GM18909 (cell line): ENCODE results near the gene NUDT21.
"Not testable (repeated sequence)": the region's sequence is repeated elsewhere in the genome, so short reads cannot be mapped to it uniquely, and the experiment has no call there.

Experiments
- ATAC-seq: cut with Tn5 transposase; IDR thresholded peaks from one replicate; pipeline ENCODE4 v1.9.1; 2021; ENCODE audit warnings: mild to moderate bottlenecking; ENCODE audit not compliant: unreplicated experiment, poor library complexity

The NUDT21 gene

GRCh38 chr16:56450986-56451752 lies at the start of gene NUDT21, which contains the start of gene OGFOD1:
Gene NUDT21 (minus strand): TSS chr16:56451332. CDS start chr16:56451202, 130 bp downstream.
Gene OGFOD1 (plus strand): TSS chr16:56451554. CDS start chr16:56451613, 59 bp downstream.
- ATAC-seq, result peak; percentile 98

- no peak for ATAC-seq
These were observed 42.7 kb upstream of the NUDT21 start for GRCh38 chr16:56493815-56494214.

- no peak for ATAC-seq
These were observed 42.0 kb upstream of the NUDT21 start for GRCh38 chr16:56493126-56493525.

GRCh38 chr16:56491657-56492261 lies 40.6 kb upstream of the NUDT21 start:
- ATAC-seq, result no peak

DNA sequence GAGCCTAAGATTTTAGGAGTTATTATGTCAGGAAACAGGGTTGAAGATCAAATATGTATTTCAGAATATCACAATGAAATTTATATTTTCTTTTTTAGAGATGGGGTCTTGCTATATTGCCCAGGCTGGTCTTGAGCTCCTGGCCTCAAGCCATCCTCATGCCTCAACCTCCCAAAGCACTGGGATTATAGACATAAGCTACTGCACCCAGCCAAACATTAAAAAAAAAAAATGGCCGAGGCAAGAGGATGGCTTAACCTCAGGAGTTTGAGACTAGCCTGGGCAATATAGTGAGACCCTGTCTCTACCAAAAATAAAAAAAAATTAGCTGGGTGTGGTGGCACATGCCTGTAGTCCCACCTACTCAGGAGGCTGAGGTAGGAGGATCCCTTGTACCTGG lies 37.7 kb upstream of the NUDT21 start:
- ATAC-seq, result not testable (repeated sequence)

GRCh38 chr16:56488035-56488434 lies 36.9 kb upstream of the NUDT21 start:
- ATAC-seq, result no peak

DNA sequence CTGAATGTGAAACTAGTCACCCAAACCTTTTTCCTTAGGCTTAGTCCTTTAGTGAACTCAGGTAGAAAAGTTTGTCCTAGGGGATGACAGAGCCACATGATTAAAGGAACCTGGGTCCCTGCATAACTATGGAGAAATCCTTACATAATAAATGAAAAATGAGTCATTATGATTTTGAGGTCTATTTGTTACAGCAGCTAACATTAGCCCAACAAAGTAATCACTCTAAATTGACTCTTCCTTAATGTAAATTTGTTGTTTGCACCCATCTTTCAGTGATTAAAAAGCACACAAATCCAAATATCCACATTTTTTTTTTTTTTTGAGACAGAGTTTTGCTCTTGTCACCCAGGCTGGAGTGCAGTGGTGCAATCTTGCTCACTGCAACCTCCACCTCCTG lies 32.3 kb upstream of the NUDT21 start:
- ATAC-seq, result no peak

DNA sequence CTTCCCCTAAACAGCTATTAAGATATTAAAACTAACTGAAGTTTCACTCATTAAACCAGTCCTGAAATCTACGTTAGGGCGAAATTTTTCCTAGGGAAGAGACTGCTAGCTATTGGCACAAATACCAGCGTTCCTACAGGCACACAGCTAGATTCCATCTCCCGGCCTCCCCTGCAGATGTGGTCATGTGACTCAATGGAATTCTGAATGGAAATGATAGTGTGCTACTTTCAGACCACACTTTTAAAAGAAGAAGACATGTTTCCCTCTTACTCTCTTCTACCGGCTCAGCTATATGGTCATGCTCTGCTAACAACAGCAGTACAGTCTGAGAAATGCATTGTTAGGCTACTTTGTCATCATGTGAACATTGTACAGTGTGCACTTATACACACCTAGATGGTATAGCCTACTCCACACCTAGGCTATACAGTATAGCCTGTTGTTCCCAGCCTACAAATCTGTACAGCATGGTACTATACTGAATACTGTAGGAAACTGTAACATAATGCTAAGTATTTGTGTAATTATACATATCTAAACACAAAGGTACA lies 31.6 kb upstream of the NUDT21 start:
- no peak for ATAC-seq

DNA sequence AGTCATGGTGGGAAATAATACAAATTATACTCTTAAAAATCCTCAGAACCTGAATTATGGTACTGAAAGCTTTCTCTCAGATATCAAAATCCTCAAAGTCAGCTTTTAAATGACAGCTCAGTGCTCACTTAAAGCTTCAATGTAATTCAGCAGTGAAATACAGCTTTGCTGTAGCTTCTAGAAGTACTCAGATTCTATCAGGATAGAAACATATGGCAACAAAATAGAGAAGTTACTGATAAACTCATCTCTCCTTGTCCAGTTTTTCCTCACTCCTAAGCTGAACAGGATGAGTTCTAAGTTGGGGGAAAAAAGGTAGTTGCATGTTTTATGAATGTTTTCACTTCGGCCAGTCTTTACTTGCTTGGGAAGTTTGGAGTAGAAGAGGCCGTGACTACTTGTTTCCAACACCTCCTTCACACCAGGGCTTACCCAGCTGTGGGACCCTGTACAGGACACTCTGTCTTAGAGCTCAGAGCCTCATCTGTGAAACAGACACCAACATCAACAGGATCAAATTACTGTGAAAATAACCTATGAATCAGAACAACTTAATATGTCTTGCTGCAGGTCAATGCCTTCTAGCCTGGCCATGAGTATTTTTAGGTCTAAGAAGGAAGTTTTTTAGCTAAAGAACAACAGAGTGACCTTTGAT lies 30.5 kb upstream of the NUDT21 start:
- no peak for ATAC-seq

DNA sequence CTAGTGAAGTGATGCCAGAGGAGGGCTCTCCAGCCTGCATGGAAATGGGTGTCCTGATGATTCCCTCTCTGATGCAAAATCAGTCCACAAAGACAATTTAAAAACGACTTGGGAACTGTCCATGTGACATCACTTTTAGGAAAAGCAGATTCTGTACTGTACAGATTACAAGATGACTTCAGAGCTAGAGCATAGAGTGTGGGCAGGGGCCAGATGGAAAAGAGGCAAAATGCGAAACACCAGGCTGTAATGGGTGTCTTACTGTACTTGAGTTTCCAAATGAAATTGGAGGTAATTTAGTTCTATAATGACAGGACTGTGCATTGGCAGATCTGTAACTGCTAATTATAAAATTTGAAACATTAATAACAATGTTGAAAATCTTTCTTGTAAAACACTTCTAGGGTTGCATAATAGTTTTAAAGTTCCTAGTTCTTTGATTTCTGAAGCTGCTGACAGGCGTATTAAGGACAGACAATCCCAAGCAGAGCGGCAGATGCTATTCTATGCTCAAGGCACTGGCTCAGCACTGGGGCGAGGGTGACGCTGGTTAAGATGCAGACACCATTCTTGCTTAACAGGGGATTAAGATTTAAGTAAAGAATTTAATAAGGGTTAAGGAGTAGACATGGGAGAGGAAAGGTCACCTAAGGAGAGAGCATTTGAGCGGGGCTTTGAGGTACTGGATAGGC lies 29.8 kb upstream of the NUDT21 start:
- ATAC-seq, result no peak

- ATAC-seq, result no peak
These were observed 28.3 kb upstream of the NUDT21 start for GRCh38 chr16:56479469-56479868.

DNA sequence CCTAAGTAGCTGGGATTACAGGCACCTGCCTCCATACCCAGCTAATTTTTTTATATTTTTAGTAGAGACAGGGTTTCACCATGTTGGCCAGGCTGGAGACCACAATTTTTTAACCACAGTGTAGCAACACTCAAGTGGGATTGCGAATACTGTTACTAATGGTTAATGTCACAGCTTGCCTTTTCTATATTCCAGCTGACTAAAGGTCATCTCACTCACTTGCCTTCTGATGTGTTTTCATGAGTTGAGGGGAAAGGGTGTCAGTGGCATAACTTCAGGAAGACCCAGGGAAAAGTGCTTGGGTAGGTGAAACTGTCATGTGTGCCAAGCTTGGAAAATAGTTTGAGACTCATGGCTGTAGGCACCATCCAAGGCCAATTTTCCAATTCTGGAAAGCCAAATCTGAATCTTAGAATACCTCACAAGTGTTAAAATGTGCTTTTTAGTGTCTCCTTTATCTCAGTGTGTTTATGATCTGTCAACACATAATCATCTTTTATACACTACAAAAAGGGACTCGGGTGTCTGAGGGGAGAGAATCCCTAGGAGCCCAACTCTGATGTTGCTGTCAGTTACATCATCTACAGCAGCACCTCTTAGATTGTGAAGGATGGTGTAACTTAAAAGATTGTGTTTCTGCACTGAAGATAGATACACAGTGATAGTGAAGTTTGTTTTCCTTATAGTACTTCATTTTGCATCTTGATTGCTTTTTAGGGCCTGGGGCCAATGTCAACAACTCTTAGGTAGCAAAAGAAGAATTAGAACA lies 27.3 kb upstream of the NUDT21 start:
- no peak for ATAC-seq

DNA sequence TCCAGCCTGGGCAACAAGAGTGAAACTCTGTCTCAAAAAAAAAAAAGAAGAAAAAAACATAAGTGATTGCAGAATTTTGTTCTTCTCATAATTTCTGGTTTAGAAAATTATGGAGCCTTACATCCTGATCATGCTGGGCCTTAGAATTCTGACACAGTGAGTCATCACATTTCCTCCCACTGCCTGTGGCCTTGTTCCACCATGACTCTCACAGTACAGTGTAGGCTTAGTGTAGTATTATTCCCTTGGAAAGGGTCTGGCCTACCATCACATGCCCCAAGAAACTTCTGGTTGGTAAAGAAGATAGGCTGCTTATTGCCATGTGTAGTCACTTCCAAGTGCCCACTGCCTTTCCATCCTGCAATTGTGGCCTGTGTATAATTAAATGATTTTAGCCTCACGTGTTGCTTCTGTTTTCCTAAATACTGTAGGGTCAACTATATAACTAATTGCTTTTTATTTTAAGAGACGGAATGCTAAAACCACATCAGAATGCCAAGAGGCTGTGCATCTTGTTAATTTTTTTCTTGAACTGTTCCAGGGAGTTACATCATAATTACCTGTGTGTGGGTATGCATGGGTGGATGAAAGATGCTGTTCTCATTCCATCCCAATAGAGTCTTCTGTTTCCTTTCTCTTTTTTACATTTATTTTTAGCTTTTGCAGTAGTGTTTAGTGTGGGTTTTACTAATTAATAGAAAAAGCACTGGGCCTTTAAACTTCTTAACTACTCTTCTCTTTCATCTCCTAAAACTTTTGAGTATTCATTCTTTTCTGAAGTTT lies 26.2 kb upstream of the NUDT21 start:
- no peak for ATAC-seq

DNA sequence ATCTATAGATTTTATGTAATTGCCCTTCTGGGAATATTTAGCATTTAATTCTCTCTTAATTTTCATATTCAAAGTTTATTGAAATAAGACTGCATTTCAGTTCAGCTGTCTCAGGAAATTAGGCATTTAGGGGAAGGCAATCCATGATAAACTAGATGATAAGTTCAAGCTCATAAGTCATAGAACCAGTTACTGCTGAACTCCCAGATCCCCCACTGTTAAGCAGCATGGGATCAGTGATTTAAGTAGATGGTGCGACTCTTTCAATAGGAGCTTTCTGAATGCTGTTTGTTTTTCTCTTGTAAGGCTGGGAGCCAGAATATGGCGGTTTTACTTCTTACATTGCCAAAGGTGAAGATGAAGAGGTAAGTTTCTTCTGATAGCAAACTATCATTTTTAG lies 24.1 kb upstream of the NUDT21 start:
- ATAC-seq, result no peak

DNA sequence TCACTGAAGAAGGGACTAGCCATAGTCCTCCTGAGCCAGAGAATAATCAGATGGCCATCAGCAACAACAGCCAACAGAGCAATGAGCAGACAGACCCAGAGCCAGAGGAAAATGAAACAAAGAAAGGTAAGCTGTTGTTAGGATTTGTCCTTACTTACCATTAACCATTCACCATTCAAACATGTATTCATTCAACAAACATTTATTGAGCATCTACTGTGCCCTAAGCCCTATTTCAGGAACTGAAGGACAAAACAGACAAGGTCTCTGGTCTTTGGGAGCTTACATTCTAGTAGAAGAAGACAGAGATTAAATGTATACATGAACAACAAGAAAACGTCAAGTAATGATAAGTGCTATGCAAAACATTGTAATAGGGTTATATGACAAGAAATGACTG lies 19.5 kb upstream of the NUDT21 start:
- no peak for ATAC-seq

- ATAC-seq, result no peak
These were observed 19.1 kb upstream of the NUDT21 start for GRCh38 chr16:56470232-56470631.

- ATAC-seq, result no peak
These were observed 18.6 kb upstream of the NUDT21 start for GRCh38 chr16:56469748-56470147.

GRCh38 chr16:56468800-56469199 lies 17.7 kb upstream of the NUDT21 start:
- no peak for ATAC-seq

GRCh38 chr16:56466344-56466743 lies 15.2 kb upstream of the NUDT21 start:
- no peak for ATAC-seq
